ENCODE measurements around the gene RCSD1. TPM values are rescaled to one million over a fixed set of nuclear protein-coding genes. Genes with fewer than 3 reads are reported as not detected.

RCSD1 gene
- total RNA-seq, 1 experiment from 2014 or later = 0.50 TPM

DNA sequence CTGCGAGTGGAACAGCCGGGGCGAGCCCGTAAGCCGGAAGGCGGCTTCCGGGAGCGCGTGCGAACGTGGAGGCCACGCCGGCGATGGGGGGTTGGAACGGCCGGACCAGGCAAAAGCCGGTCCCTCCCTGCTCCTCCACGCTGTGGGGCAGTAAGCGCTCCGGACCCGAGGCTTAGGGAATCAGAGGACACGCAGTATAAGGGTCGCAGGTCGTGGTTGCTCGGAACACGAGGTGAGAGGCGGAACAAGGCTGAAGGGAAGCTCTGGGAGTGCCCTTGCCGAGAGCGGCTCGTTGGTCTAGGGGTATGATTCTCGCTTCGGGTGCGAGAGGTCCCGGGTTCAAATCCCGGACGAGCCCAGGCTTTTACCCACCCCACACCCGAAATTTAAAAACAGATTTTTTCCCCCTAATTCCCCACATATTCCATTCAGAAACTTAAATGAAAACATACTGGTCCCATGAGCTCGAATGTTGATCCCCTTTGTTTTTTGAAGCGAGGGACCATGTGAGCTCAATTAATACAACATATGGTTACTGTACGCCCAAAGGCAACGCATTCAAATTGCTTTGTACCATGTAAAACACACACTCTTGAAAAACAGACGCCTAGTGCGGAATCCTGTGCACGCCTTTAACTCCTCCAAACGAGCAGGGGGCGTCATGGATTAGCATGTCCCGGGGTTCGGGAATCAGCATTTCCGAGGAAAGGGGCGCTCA lies 84.6 kb downstream of the RCSD1 start (continued):
- TF ChIP-seq, protein P1, sequence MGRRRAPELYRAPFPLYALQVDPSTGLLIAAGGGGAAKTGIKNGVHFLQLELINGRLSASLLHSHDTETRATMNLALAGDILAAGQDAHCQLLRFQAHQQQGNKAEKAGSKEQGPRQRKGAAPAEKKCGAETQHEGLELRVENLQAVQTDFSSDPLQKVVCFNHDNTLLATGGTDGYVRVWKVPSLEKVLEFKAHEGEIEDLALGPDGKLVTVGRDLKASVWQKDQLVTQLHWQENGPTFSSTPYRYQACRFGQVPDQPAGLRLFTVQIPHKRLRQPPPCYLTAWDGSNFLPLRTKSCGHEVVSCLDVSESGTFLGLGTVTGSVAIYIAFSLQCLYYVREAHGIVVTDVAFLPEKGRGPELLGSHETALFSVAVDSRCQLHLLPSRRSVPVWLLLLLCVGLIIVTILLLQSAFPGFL (CRISPR knock-in tag; IDR thresholded peaks at IDR 0.05; ENCODE audit: borderline replicate concordance) = no peak
- TF ChIP-seq GRHL2 (CRISPR knock-in tag; IDR thresholded peaks at IDR 0.05; ENCODE audit: insufficient replicate concordance, severe bottlenecking) = no peak
- no peak for TF ChIP-seq NFATC4 (CRISPR knock-in tag; IDR thresholded peaks at IDR 0.05)
- TF ChIP-seq IRF2 (CRISPR knock-in tag; IDR thresholded peaks at IDR 0.05; ENCODE audit: borderline replicate concordance, low read depth) = no peak
- TF ChIP-seq EMX1 (CRISPR knock-in tag; IDR thresholded peaks at IDR 0.05) = peak; percentile 59; the same call in 1 of the 2 replicates
- 0 out of 2 replicates have a peak, but pooled peaks have one; percentile 25 for TF ChIP-seq GTF2I (CRISPR knock-in tag; conservative IDR thresholded peaks at IDR 0.05)
- TF ChIP-seq, protein P2, sequence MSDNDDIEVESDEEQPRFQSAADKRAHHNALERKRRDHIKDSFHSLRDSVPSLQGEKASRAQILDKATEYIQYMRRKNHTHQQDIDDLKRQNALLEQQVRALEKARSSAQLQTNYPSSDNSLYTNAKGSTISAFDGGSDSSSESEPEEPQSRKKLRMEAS (CRISPR knock-in tag; IDR thresholded peaks at IDR 0.05) = 0 out of 2 replicates have a peak, but pooled peaks have one; percentile 81
- TF ChIP-seq PRRX2 (CRISPR knock-in tag; IDR thresholded peaks at IDR 0.05) = peak; percentile 82; the same call in 1 of the 2 replicates
- peak; percentile 64; the same call in 1 of the 2 replicates for TF ChIP-seq SP1 (CRISPR knock-in tag; conservative IDR thresholded peaks at IDR 0.05)
- TF ChIP-seq, protein P3, sequence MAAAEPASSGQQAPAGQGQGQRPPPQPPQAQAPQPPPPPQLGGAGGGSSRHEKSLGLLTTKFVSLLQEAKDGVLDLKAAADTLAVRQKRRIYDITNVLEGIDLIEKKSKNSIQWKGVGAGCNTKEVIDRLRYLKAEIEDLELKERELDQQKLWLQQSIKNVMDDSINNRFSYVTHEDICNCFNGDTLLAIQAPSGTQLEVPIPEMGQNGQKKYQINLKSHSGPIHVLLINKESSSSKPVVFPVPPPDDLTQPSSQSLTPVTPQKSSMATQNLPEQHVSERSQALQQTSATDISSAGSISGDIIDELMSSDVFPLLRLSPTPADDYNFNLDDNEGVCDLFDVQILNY (CRISPR knock-in tag; IDR thresholded peaks at IDR 0.05) = 0 out of 2 replicates have a peak, but pooled peaks have one; percentile 8
- TF ChIP-seq, protein P4, sequence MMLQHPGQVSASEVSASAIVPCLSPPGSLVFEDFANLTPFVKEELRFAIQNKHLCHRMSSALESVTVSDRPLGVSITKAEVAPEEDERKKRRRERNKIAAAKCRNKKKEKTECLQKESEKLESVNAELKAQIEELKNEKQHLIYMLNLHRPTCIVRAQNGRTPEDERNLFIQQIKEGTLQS (CRISPR knock-in tag; conservative IDR thresholded peaks at IDR 0.05) = no peak
- no peak for TF ChIP-seq ZNF263 (CRISPR knock-in tag; IDR thresholded peaks at IDR 0.05; ENCODE audit: low read depth)
- TF ChIP-seq ZNF121 (CRISPR knock-in tag; IDR thresholded peaks at IDR 0.05) = no peak
- TF ChIP-seq FOXK1 (CRISPR knock-in tag; IDR thresholded peaks at IDR 0.05) = no peak
- TF ChIP-seq, protein P5, sequence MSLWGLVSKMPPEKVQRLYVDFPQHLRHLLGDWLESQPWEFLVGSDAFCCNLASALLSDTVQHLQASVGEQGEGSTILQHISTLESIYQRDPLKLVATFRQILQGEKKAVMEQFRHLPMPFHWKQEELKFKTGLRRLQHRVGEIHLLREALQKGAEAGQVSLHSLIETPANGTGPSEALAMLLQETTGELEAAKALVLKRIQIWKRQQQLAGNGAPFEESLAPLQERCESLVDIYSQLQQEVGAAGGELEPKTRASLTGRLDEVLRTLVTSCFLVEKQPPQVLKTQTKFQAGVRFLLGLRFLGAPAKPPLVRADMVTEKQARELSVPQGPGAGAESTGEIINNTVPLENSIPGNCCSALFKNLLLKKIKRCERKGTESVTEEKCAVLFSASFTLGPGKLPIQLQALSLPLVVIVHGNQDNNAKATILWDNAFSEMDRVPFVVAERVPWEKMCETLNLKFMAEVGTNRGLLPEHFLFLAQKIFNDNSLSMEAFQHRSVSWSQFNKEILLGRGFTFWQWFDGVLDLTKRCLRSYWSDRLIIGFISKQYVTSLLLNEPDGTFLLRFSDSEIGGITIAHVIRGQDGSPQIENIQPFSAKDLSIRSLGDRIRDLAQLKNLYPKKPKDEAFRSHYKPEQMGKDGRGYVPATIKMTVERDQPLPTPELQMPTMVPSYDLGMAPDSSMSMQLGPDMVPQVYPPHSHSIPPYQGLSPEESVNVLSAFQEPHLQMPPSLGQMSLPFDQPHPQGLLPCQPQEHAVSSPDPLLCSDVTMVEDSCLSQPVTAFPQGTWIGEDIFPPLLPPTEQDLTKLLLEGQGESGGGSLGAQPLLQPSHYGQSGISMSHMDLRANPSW (CRISPR knock-in tag; conservative IDR thresholded peaks at IDR 0.05; ENCODE audit: low read depth) = no peak
- TF ChIP-seq, protein P6, sequence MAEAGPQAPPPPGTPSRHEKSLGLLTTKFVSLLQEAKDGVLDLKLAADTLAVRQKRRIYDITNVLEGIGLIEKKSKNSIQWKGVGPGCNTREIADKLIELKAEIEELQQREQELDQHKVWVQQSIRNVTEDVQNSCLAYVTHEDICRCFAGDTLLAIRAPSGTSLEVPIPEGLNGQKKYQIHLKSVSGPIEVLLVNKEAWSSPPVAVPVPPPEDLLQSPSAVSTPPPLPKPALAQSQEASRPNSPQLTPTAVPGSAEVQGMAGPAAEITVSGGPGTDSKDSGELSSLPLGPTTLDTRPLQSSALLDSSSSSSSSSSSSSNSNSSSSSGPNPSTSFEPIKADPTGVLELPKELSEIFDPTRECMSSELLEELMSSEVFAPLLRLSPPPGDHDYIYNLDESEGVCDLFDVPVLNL (CRISPR knock-in tag; IDR thresholded peaks at IDR 0.05; ENCODE audit: borderline replicate concordance, low read depth) = no peak
- no peak for TF ChIP-seq RORB (CRISPR knock-in tag; IDR thresholded peaks at IDR 0.05)
- no peak; the same call in 1 of the 2 replicates for TF ChIP-seq KAT7 (CRISPR knock-in tag; IDR thresholded peaks at IDR 0.05; ENCODE audit: borderline replicate concordance)
- no peak for TF ChIP-seq ELF4 (CRISPR knock-in tag; IDR thresholded peaks at IDR 0.05; ENCODE audit: low read depth)
- TF ChIP-seq, protein P7, sequence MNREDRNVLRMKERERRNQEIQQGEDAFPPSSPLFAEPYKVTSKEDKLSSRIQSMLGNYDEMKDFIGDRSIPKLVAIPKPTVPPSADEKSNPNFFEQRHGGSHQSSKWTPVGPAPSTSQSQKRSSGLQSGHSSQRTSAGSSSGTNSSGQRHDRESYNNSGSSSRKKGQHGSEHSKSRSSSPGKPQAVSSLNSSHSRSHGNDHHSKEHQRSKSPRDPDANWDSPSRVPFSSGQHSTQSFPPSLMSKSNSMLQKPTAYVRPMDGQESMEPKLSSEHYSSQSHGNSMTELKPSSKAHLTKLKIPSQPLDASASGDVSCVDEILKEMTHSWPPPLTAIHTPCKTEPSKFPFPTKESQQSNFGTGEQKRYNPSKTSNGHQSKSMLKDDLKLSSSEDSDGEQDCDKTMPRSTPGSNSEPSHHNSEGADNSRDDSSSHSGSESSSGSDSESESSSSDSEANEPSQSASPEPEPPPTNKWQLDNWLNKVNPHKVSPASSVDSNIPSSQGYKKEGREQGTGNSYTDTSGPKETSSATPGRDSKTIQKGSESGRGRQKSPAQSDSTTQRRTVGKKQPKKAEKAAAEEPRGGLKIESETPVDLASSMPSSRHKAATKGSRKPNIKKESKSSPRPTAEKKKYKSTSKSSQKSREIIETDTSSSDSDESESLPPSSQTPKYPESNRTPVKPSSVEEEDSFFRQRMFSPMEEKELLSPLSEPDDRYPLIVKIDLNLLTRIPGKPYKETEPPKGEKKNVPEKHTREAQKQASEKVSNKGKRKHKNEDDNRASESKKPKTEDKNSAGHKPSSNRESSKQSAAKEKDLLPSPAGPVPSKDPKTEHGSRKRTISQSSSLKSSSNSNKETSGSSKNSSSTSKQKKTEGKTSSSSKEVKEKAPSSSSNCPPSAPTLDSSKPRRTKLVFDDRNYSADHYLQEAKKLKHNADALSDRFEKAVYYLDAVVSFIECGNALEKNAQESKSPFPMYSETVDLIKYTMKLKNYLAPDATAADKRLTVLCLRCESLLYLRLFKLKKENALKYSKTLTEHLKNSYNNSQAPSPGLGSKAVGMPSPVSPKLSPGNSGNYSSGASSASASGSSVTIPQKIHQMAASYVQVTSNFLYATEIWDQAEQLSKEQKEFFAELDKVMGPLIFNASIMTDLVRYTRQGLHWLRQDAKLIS (CRISPR knock-in tag; IDR thresholded peaks at IDR 0.05; ENCODE audit: borderline replicate concordance) = no peak
- TF ChIP-seq CBFB (CRISPR knock-in tag; IDR thresholded peaks at IDR 0.05; ENCODE audit: low read depth) = no peak
- TF ChIP-seq TEAD1 (CRISPR knock-in tag; IDR thresholded peaks at IDR 0.05) = peak; percentile 92; the same call in 1 of the 2 replicates
- peak; percentile 40; the same call in 1 of the 2 replicates for TF ChIP-seq SMAD3 (CRISPR knock-in tag; IDR thresholded peaks at IDR 0.05; ENCODE audit: borderline replicate concordance)
- TF ChIP-seq, protein P8, sequence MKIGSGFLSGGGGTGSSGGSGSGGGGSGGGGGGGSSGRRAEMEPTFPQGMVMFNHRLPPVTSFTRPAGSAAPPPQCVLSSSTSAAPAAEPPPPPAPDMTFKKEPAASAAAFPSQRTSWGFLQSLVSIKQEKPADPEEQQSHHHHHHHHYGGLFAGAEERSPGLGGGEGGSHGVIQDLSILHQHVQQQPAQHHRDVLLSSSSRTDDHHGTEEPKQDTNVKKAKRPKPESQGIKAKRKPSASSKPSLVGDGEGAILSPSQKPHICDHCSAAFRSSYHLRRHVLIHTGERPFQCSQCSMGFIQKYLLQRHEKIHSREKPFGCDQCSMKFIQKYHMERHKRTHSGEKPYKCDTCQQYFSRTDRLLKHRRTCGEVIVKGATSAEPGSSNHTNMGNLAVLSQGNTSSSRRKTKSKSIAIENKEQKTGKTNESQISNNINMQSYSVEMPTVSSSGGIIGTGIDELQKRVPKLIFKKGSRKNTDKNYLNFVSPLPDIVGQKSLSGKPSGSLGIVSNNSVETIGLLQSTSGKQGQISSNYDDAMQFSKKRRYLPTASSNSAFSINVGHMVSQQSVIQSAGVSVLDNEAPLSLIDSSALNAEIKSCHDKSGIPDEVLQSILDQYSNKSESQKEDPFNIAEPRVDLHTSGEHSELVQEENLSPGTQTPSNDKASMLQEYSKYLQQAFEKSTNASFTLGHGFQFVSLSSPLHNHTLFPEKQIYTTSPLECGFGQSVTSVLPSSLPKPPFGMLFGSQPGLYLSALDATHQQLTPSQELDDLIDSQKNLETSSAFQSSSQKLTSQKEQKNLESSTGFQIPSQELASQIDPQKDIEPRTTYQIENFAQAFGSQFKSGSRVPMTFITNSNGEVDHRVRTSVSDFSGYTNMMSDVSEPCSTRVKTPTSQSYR (CRISPR knock-in tag; IDR thresholded peaks at IDR 0.05) = no peak

Data from WTC11 (cell line).